ENCODE measurements around the gene MRPL40. TPM values are rescaled to one million over a fixed set of nuclear protein-coding genes. Genes with fewer than 3 reads are reported as not detected.
A peak's percentile ranks its signal among the peaks of the same experiment; 100 is the strongest.

The MRPL40 gene
- total RNA-seq, 1 experiment from 2014 or later: 40.1 TPM

GRCh38 chr22:19446603-19447329 is 14.4 kb downstream of the MRPL40 start:
- ChIA-PET RAD21 (ENCODE audit: low non-redundant PET in 1 of 2, low total read pairs in 2 of 2, uncharacterized antibody in 2 of 2, unreplicated experiment in 2 of 2) (interaction anchor here in 1 of 2 experiments (0.6 kb wide), 1 partner anchor 493 kb away, joined by 3 read pairs; no protein-coding TSS in a partner anchor), CTCF (no interaction called here)
- BruUV-seq (replicated peaks): TSS peak; percentile 47

More at GRCh38 chr22:19446603-19447329, 14.4 kb downstream of the MRPL40 start:
- DNase-seq (ENCODE audit: low read depth, low spot score): no peak
- Histone ChIP-seq H3K4me2 (ENCODE audit: low read length) (peak overlapping the region; percentile 91), H3K4me1 (ENCODE audit: control insufficient read depth in 1 of 2, insufficient read depth in 2 of 2, low read length in 2 of 2) (peaks cover 15 to 16% of the 10 kb centered on the region in 2 experiments), H2AFZ (ENCODE audit: low read depth, low read length, poor library complexity, severe bottlenecking) (no peak overlapping the region), H3K4me3 (replicated peaks in 1 of 2; ENCODE audit: low read depth in 1 of 2, low read length in 2 of 2) (peak overlapping the region; percentile 71 to 93), H4K20me1 (ENCODE audit: insufficient read depth) (peaks cover 3% of the 10 kb centered on the region; the same call in 1 of the 2 replicates), H3K27me3 (ENCODE audit: insufficient read depth, low read length) (no peaks in the 10 kb centered on the region), H3K9me3 (ENCODE audit: control insufficient read depth in 1 of 2, insufficient read depth in 1 of 2, low read depth in 1 of 2, low read length in 2 of 2) (no peaks in the 10 kb centered on the region), H3K9me2 (ENCODE audit: insufficient read depth) (no peaks in the 10 kb centered on the region), H3K36me3 (ENCODE audit: control insufficient read depth in 1 of 2, insufficient read depth in 2 of 2, low read length in 2 of 2) (peaks cover 19 to 21% of the 10 kb centered on the region in 2 experiments; a peak in 3 of 4 replicates), H3K9ac (ENCODE audit: low read length) (peak overlapping the region; percentile 84), H3K79me2 (ENCODE audit: insufficient read depth, low read length) (peaks cover 52% of the 10 kb centered on the region), H3K27ac (ENCODE audit: low read depth, low read length) (peak overlapping the region; percentile 91)
- ATAC-seq: peak; percentile 32; the same call in 1 of the 2 replicates
- intact Hi-C loops (cut with micrococcal nuclease): no loop called here
- POLR2A ChIA-PET: interaction anchor here (0.8 to 1.1 kb wide), 2 partner anchors 15 to 31 kb away, joined by 3 read pairs; partner anchors contain the start of genes HIRA and MRPL40
- TF ChIP-seq ZNF274 (IDR thresholded peaks at IDR 0.05; ENCODE audit: low read depth, low read length): no peak
- TF ChIP-seq, protein P1, sequence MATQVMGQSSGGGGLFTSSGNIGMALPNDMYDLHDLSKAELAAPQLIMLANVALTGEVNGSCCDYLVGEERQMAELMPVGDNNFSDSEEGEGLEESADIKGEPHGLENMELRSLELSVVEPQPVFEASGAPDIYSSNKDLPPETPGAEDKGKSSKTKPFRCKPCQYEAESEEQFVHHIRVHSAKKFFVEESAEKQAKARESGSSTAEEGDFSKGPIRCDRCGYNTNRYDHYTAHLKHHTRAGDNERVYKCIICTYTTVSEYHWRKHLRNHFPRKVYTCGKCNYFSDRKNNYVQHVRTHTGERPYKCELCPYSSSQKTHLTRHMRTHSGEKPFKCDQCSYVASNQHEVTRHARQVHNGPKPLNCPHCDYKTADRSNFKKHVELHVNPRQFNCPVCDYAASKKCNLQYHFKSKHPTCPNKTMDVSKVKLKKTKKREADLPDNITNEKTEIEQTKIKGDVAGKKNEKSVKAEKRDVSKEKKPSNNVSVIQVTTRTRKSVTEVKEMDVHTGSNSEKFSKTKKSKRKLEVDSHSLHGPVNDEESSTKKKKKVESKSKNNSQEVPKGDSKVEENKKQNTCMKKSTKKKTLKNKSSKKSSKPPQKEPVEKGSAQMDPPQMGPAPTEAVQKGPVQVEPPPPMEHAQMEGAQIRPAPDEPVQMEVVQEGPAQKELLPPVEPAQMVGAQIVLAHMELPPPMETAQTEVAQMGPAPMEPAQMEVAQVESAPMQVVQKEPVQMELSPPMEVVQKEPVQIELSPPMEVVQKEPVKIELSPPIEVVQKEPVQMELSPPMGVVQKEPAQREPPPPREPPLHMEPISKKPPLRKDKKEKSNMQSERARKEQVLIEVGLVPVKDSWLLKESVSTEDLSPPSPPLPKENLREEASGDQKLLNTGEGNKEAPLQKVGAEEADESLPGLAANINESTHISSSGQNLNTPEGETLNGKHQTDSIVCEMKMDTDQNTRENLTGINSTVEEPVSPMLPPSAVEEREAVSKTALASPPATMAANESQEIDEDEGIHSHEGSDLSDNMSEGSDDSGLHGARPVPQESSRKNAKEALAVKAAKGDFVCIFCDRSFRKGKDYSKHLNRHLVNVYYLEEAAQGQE (IDR thresholded peaks at IDR 0.05; ENCODE audit: low read depth): no peak
- TF ChIP-seq POLR2AphosphoS5 (IDR thresholded peaks at IDR 0.05; ENCODE audit: low read depth, low read length): no peak
- TF ChIP-seq JUND (IDR thresholded peaks at IDR 0.05): no peak
- no peak for TF ChIP-seq ATF3 (IDR thresholded peaks at IDR 0.05)
- no peak for TF ChIP-seq SRF (IDR thresholded peaks at IDR 0.05; ENCODE audit: low read depth)
- TF ChIP-seq TCF7L2 (IDR thresholded peaks at IDR 0.05; ENCODE audit: borderline replicate concordance, extremely low read depth, insufficient read depth, insufficient read length): no peak
- no peak for TF ChIP-seq SP1 (IDR thresholded peaks at IDR 0.05; ENCODE audit: low read depth)
- TF ChIP-seq, protein P2, sequence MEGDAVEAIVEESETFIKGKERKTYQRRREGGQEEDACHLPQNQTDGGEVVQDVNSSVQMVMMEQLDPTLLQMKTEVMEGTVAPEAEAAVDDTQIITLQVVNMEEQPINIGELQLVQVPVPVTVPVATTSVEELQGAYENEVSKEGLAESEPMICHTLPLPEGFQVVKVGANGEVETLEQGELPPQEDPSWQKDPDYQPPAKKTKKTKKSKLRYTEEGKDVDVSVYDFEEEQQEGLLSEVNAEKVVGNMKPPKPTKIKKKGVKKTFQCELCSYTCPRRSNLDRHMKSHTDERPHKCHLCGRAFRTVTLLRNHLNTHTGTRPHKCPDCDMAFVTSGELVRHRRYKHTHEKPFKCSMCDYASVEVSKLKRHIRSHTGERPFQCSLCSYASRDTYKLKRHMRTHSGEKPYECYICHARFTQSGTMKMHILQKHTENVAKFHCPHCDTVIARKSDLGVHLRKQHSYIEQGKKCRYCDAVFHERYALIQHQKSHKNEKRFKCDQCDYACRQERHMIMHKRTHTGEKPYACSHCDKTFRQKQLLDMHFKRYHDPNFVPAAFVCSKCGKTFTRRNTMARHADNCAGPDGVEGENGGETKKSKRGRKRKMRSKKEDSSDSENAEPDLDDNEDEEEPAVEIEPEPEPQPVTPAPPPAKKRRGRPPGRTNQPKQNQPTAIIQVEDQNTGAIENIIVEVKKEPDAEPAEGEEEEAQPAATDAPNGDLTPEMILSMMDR (IDR thresholded peaks at IDR 0.05 in 2 of 3, conservative IDR thresholded peaks at IDR 0.05 in 1 of 3; ENCODE audit: borderline replicate concordance in 1 of 3, insufficient read depth in 1 of 3, low read depth in 2 of 3, low read length in 2 of 3): no peak
- TF ChIP-seq ZBTB33 (IDR thresholded peaks at IDR 0.05; ENCODE audit: extremely low read depth, insufficient replicate concordance, low read length): no peak
